Ramos (cell line): ENCODE results near the gene TAGLN2.
"Not testable (repeated sequence)": the region's sequence is repeated elsewhere in the genome, so short reads cannot be mapped to it uniquely, and the experiment has no call there.

Experiments
- in situ Hi-C: fragments of 300-500 bp; cut with MboI; formaldehyde crosslinking; loops from one replicate; pipeline ENCODE4 v1.14.3; 2022; ENCODE audit warnings: low sequenced_read_pairs; ENCODE audit not compliant: unreplicated experiment

Gene TAGLN2

DNA sequence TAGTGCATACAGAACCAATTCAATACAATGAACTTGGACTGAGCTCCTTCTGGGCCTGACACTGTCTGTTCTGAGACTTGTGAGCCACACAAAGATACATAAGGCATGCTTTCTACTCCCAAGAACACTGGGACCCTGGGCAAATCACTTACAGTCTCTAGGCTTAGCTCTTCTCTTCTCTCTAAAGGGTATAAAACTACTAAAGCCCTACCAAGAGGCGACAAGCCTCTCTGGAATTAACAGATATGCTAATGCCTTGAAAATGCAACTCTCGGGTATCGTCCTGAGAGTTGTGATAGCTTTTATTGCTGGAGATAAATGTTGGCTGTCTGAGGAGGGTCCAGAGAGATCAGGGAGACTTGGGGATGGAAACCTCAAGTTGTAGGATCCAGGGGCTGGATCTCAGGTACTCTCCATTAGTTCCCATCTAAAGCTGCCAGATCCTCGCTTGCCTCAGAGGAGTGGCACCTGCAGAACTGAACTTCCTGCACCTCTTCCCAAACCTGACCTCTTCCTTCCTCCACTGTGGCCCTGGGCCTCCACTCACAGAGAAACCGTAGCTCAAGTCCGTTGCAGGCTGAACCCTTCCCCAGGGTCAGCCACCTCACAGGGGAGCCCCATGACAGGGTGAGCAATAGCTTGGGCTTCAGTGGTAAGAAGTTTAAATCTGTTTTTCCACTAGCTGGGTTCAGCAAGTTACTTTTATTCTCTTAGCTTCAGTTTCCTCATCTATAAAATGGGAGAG lies 13.8 kb downstream of the TAGLN2 start:
- in situ Hi-C loops, result no loop called here

DNA sequence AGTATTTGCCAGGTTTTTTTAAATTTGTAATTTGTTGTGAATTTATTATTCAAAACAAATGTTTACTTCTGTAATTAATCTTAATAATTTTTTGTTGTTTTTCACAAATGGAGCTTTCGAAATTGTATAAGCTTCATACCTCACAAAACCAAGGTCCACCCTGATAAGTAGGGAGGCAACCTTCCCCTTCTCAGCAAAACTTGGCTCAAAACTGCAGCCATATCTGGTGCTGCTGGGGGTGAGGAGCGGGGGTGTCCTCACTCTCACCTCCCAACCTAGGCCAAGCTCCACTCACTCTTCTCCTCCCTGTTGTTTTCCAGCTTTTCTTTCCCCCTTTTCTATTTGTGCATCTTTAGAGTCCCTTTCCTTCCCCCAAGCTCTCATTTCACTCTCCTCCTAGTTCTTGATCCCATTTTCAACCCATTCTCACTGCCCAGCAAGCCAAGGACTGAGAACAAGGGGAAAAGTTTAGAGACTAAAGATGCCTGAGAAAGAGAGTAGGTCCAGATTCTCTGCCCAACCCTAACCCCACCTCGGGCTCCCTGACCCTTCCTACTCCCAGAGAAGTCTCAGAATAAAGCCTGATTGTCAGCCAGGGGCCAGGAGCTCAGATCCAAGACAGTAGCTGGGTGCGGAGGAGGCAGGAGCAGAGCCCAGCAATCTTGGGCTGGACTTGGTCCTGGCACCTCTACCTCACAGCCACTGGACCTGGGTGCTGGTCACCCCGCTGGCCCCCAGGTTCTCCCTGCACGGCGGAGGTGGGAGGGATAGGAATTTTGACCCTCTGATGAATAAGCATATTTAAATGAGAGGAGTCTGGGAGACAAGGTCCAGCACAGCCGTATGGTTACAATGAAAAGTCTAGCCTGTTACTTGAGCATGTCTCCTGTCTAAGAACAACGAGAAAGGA lies 17.0 kb downstream of the TAGLN2 start:
- in situ Hi-C loops, result no loop called here

DNA sequence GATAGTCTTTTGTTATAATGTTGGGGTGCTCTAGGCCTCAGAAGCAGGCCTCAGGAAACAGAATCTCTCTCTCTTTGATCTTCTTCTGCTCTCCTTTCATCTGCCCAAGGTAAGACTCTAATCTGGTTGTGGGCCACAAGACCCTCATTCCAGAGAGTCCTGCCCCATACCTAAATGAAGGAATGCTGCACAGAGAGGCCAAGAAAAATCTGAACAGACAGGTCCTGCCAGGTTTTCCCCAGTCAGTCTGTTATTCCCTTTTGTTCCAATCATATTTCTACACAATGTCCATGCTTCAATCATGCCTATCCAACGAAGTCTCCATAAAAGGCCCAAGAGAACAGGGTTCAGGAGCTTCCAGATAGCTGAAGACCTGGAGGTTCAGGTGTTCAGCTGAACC lies 18.3 kb downstream of the TAGLN2 start:
- in situ Hi-C loops, result no loop called here

DNA sequence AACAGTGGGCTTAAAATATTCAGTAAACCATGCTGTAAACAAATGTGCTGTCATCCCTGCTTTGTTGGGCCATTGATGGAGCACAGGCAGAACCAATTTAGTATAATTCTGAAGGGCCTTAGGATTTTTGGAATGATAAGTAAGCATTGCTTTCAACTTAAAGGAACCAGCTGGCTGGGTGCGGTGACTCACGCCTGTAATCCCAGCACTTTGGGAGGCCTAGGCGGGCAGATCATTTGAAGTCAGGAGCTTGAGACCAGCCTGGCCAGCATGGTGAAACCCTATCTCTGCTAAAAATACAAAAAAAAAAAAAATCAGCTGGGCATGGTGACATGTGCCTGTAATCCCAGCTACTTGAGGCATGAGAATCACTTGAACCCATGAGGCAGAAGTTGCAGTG lies 21.3 kb downstream of the TAGLN2 start:
- in situ Hi-C loops, result not testable (repeated sequence)

DNA sequence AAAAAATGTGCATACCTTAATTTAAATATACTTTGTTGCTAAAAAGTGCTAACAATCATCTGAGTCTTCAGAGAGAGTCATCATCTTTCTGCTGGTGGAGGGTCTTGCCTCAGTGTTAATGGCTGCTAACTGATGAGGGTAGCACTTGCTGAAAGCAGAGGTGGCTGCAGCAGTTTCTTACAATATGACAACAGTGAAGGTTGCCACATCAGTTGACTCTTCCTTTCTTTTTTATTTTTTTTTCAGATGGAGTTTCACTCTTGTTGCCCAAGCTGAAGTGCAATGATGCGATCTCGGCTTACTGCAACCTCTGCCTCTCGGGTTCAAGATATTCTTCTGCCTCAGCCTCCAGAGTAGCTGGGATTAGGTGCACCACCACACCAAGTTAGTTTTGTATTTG lies 22.8 kb downstream of the TAGLN2 start:
- in situ Hi-C loops, result no loop called here

DNA sequence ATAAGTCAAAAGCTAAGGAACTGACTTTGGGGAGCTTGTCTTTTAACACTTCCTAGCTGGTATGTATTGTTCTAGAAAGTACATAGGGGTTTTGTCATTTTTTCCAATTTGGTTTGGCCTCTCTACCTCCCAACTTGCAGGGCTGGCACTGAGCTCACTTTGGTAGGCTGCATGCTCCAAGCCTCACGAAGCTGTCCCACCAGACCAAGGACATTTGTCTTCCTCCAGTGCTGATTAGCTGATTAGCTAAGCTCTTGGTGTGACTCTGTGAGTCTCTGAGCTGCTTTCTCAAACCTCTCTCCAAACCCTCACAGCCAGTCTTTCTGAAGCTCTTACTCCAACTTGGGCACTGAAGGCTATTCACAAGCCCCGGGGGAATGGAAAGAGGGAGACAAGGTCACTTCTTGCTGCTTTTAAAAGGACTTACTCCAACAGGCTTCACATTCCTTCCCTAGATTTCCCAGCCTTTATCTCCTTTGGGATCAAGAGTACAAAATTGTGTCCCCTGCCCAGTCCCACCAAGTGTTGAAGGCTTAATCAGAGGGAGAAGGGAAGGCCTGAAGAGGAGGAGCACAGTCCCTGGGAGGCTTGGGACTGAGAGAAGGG lies 24.4 kb downstream of the TAGLN2 start:
- in situ Hi-C loops, result no loop called here

DNA sequence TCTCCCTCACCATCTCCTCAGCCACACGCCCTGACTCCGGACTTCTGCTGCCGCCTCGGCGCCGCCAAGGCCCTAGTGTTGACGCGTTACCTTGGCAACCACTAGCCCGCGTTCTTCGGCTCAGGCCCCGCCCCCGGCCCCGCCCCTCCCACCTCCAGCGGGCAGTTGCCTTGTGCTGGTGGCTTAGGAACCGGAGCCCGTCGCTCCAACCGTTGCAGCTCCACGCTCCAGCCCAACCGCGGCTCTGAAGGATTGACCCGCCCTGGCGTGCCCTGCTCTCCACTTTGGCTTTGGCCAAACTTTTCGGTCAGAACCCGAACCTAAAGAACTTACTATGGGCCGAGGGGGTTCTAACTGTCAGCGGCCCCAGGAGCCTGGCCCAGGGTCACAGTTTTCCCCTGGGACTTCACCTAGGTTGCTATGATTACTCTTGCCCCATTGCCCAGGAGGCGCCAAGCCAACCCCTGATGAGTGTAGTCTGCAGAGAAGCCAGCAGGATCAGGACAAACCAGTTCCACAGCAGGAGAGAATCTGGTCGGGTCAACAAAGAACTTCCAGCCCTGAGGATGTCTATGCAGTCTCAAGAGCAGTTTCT lies 25.1 kb downstream of the TAGLN2 start, which contains the start of gene CFAP45:
TSS of gene CFAP45 (minus strand) at position 80 of the 595 bp plus-strand sequence. CDS start at position 13, 67 bp downstream.
- in situ Hi-C loops, result no loop called here

DNA sequence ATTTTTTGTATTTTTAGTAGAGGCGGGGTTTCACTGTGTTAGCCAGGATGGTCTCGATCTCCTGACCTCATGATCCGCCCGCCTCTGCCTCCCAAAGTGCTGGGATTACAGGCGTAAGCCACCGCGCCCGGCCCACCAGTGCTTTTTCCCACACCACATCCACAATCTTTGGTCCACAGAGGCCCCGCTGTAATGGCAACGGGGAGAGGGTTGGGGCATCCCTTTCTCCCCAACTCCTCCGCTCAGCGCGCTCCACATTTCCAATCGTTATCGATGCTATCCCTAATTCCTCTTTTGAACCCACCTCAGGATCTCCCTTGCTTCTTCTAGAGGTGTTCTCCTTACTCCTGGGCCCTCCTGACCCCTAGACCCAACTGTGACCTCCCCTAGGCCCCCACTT lies 25.7 kb downstream of the TAGLN2 start:
- in situ Hi-C loops, result not testable (repeated sequence)

DNA sequence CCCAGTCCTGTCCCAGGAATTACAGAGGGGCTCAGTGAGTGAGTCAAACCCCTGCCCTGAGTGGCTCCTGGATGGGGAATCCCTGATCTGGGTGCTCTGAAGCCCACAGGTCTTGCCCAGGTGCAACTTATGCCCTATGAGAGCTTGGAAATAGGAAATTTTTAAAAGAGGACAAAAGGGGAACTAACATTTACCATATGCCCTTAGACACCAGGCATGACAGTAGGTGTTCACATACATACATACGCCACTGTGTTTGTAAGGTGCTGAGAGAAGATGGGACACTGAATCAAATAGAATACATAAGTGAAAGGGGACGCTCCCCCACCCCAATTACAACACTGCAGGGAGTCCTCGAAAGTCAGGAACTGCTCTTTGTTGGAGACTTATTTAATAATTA lies 26.8 kb downstream of the TAGLN2 start:
- in situ Hi-C loops, result no loop called here

DNA sequence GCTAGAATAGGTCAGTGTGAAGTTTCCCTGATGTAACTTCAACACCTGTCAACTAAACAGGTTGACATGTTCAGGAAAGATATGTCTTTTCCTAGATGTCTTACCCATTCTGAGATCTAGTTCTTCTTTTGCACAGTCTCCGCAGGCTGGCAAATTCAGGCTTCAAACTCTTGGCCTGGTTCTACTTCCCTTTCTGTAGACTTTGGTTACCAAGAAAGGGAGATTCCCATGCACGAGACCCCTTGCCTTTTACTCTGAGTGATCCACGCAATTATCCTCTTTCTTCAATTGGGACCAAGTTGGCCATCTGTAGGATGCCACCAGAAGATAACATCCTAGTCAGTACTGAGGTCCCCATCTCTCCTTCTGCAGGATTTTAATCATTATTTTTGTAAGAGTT lies 27.3 kb downstream of the TAGLN2 start:
- in situ Hi-C loops, result no loop called here

DNA sequence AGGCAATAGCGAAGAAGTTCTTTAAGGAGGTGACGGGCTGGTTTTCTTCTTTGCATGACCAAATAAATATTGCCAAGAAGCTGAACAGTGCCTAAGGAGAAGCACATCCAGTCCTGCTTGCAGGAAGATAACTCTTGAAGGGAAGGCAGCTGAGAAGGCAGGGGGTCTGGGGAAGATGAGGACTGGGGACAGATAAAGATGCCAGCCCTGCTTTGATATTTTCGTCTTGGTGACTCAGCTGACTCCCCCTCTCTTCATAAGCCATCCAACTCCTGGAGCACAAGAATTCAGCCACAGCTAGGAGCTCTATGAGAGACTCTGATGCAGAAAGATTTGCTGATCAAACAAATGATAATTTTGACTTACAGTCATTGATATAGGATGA lies 28.8 kb downstream of the TAGLN2 start:
- in situ Hi-C loops, result no loop called here

DNA sequence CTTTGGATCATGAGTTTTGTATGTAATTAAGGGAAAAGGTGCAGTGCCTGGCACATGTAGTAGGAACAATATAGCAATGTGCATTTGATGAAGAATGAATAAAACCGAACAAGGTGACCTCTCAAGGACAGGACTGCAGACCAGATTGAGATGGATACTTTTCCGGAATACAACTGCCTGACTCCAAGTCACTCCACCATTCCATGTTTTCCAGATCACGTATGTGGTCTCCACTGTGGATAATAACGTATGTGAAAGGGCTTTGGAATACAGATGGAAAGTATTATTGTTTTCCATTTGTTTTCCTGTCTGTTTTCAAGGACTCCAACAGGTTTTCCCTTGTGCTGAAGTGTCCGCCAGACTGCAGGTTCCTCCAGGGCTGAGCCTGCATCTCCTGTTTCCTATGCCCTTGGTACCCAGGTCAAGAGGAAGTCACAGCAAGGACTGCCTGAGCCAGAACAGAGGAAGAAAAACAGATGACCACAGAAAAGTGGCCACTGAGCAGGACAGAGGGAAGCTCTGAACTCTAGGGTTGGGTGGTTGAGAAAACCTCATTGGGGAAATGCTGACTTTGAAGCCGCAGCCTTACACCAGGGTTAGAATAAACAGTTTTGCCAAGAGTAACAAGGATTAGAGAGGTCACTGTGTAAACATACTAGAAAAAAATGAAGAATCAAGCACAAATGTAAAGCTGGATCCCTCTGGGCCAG lies 29.3 kb downstream of the TAGLN2 start:
- in situ Hi-C loops, result no loop called here

DNA sequence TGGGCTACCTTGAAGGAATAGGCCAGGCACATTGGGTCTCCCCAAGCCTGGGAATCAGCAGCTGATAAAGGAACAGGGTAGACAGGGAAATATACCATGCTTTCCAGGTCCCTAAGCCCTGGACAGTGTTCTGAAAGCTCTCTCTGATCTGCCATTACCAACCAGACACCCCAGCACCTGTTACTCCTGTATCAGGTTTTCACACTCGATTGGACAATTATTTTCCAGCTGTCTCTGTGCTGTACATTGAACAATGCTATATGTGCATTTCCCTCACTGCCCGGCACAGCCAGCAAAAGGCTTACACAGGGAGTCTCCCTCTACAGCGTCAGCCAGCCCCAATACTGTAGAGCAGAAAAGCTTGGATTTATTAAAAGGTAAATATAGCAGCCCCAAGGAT lies 30.0 kb downstream of the TAGLN2 start:
- in situ Hi-C loops, result no loop called here

DNA sequence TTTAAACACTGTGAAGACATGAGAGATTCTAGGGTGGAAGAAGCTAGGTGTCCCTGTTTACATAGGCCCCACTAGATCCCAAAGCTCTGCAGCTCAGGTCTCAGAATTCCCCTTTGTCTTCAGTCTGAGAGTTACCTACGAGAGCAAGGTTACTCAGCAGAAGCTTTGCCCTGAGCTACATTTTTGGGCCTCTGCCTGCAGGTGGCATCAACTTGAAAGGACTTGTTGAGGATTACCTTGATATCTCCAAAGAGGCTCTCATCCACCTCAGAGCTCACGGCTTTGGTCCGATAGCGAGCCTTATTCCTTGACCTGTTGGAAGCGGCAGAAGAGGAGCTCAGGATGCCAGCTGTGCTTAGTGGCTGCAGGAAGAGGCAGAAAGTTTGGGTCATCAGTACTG lies 32.4 kb downstream of the TAGLN2 start:
- in situ Hi-C loops, result loop anchor here (5.0 kb wide), 1 partner anchor 96 kb away; no protein-coding TSS in a partner anchor

DNA sequence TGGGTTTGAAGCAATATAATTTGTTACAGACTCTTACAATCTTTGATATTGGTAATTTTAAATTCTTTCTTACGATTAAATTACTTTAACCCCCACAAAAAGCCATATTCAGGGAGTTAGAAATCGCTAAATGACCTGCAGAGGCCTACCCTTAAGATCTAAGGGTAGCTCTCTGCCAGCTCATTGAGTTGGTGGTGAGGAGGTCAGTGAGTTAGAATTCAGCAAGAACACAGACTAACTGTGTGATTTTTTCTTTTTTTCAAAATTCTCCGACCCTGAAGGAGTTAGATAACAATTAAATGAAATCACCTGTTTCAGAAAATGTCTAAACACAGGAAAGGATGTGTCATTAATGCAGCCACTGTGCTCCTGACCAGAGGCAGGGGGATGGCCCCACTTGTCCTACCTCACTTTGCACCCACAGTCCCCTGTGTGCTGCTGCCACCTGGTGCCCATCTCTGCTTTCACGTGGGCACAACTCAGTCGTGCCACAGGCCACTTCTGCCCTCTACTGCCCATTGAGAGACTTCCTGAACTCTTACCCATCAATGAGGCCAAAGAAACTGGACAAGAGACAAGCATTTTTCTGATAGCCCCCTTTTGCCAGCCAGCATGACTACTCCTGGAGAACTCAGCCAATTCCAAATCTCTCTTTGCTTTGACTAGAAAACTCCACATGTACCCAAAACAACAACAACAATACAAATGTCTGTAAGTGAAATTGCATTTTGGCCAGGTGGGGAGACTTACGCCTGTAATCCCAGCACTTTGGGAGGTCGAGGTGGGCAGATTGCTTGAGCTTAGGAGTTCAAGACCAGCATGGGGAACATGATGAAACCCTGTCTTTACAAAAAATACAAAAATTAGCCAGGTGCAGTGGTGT lies 33.8 kb downstream of the TAGLN2 start:
- in situ Hi-C loops, result loop anchor here (5.0 kb wide), 1 partner anchor 94 kb away; no protein-coding TSS in a partner anchor

DNA sequence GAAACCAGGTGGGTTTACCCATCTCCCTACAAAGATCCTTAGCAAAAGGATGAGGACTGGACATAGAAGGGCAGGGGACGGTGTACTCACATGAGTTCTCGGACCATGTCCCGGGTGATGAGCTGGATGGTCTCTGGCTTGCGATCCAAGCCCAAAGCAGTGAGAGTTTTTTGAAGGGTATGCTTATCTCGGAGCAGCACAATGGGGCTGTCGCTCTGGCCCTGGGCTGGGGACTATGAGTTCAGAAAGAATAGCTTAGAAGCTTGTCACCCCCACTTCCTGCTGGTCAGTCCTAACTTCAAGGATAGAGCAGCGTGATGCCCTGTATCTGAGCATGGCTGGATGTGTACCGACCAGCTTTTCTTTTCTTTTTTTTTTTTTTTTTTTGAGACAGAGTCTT lies 34.9 kb downstream of the TAGLN2 start:
- in situ Hi-C loops, result loop anchor here (5.0 kb wide), 1 partner anchor 93 kb away; no protein-coding TSS in a partner anchor

DNA sequence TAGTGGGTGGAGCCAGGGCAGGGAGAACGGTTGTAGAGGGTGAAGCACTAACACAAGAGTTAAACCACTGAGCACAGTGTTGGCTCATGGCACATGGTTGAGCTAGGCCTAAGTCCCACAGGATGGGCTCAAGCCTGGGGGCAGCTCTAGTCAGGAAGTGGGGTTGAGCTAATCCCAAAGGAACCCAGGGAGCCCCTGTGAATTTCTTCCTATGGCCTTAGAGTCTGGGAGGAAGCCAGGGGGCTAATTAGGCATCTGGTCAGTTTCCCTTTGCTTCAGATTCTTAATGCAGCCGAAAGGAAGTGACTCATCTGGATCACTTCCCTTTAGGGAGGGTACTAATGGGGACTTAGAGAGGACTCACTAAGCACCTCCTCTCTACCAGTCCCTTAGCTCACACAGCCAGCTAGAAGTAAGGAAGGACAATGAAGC lies 35.5 kb downstream of the TAGLN2 start:
- in situ Hi-C loops, result loop anchor here (5.0 kb wide), 1 partner anchor 93 kb away; no protein-coding TSS in a partner anchor

DNA sequence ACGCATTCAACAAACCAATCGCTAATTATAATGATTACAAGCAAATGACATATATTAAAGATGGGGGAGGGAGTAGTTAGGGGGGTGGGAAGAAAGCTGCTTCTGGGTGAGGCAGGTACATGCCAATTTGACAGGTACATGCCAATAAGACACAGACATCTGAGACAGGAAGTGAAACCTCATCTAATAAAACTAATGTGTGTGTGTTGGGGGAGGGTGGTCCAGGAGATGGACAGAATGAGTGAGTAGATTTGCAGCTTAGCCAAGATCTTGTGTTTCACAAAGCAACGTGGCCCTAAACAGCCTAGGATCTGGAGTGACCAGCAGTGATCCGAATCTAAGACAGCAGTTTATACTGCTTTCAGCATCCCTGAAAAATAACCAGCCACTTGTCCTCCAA lies 36.1 kb downstream of the TAGLN2 start:
- in situ Hi-C loops, result no loop called here

DNA sequence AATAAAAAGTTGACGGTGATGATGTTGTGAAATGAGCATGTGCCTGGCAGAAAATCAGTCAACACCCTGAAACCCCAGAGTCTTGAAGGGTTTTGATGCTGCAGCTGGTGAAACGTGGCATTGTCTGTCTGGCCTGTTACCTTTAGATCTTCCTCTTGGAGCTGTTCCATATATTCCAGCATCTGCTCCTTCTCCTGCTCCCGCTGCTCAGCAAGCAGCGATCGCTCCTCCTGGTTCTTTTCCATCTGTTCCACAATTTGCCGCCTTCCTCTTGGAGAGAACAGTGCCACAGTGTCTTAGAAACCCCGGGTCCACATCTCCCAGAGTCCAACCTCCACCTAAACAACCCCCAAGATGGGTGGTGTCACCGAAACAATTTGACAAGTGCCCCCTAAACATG lies 41.0 kb downstream of the TAGLN2 start:
- in situ Hi-C loops, result no loop called here
